Mononuclear cell (primary cell): ENCODE data around the gene PID1. TPM values are rescaled to one million over a fixed set of nuclear protein-coding genes. Genes with fewer than 3 reads are reported as not detected.

Experiments used
- H3K27me3 ChIP-seq: 2 replicates; pipeline ENCODE4 v1.6.0; 2011; ENCODE audit warnings: low read length, control low read depth; ENCODE audit not compliant: insufficient read depth
- H3K4me1 ChIP-seq: 2 replicates; pipeline ENCODE4 v1.5.1; 2011; ENCODE audit warnings: mild to moderate bottlenecking, low read length, control low read depth; ENCODE audit not compliant: insufficient read depth
- H3K4me3 ChIP-seq: 2 replicates; pipeline ENCODE4 v1.5.1; 2011; ENCODE audit warnings: mild to moderate bottlenecking, low read length, moderate library complexity
- H3K9me3 ChIP-seq: 2 replicates; pipeline ENCODE4 v1.5.1; 2011; ENCODE audit warnings: low read depth, mild to moderate bottlenecking, control low read depth, low read length
- total RNA-seq: library from RNA; depleted of rRNA; stranded (reverse); fragments of >200 nt; gene quantifications from one replicate; pipeline ENCODE4 v1.2.3, GENCODE V29; 2012

Gene PID1
- total RNA-seq, 1 donor: 8.4 TPM

GRCh38 chr2:228999326-228999725, 271.8 kb downstream of the PID1 start:
- H3K9me3 ChIP-seq: no peaks in the 10 kb centered on the region
- no peaks in the 10 kb centered on the region for H3K27me3 ChIP-seq
- H3K4me3 ChIP-seq: no peak overlapping the region
- no peaks in the 10 kb centered on the region for H3K4me1 ChIP-seq

GRCh38 chr2:228988786-228989185, 282.3 kb downstream of the PID1 start:
- peaks cover 6% of the 10 kb centered on the region for H3K9me3 ChIP-seq
- H3K27me3 ChIP-seq: no peaks in the 10 kb centered on the region
- H3K4me3 ChIP-seq: no peak overlapping the region
- H3K4me1 ChIP-seq: no peaks in the 10 kb centered on the region

DNA sequence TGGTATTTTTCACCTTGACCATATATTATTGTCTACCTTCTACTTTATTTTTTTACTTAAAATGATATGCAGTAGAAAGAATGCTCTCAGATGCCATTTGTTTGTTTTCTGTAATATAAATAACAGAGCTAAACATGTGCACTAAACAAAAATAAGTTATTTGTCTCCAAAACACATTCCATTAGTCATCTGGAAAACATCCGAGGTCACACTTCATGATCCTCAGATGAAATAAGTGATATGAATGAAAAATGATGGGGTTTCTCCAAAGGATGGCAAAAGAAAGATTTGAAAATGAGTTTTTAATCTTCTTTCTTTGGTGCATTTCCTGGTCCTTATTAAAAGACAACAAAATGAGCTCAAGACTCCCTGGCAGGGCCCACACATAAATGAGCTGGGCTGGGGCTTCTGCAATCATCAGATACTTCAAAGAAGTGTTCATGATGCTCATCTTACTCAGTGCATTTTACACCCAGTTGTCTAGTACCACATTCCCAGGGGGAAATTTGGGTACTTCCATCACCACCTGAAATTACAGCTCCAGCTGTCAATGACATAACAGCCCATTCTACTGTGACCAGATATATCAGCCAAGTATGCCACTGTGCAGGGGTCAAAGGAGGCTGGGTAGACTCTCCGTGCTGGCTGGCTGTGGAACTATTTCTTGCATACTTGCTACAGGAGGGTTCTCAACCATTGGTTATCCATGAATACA, 283.5 kb downstream of the PID1 start:
- Histone ChIP-seq H3K27me3 (no peaks in the 10 kb centered on the region), H3K9me3 (peaks cover 6% of the 10 kb centered on the region), H3K4me1 (no peaks in the 10 kb centered on the region), H3K4me3 (no peak overlapping the region)

GRCh38 chr2:228986961-228987360, 284.1 kb downstream of the PID1 start:
- Histone ChIP-seq H3K4me1 (no peaks in the 10 kb centered on the region), H3K4me3 (no peak overlapping the region), H3K27me3 (no peaks in the 10 kb centered on the region), H3K9me3 (peaks cover 6% of the 10 kb centered on the region)

DNA sequence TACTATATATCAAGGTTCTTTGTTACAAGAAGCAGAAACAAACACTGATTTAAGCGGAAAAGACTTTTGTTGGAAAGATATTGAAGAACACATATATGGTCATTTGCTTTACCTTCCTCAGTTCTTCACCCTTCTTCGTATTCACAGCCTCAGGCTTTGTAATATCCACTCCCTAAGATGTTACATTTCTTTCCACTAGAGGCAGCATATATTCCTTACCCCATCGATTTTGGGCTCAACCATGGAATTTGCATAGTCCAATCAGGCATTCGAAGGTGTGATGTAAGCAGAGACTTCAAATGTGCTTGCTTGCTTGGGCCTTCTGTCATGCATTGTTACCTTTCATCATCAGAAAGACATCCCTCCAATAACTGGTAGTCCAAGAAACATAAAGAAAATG, 287.4 kb downstream of the PID1 start:
- Histone ChIP-seq H3K9me3 (peaks cover 6% of the 10 kb centered on the region), H3K4me1 (no peaks in the 10 kb centered on the region), H3K4me3 (no peak overlapping the region), H3K27me3 (no peaks in the 10 kb centered on the region)

- Histone ChIP-seq H3K27me3 (no peaks in the 10 kb centered on the region), H3K4me1 (no peaks in the 10 kb centered on the region), H3K4me3 (no peak overlapping the region), H3K9me3 (peaks cover 8% of the 10 kb centered on the region)
Measured at GRCh38 chr2:228974169-228974568, 296.9 kb downstream of the PID1 start.
